ENCODE data around the gene SUGCT. TPM values are rescaled to one million over a fixed set of nuclear protein-coding genes. Genes with fewer than 3 reads are reported as not detected.

Gene SUGCT
- total RNA-seq, 1 donor from 2014 or later: 9.8 TPM

DNA sequence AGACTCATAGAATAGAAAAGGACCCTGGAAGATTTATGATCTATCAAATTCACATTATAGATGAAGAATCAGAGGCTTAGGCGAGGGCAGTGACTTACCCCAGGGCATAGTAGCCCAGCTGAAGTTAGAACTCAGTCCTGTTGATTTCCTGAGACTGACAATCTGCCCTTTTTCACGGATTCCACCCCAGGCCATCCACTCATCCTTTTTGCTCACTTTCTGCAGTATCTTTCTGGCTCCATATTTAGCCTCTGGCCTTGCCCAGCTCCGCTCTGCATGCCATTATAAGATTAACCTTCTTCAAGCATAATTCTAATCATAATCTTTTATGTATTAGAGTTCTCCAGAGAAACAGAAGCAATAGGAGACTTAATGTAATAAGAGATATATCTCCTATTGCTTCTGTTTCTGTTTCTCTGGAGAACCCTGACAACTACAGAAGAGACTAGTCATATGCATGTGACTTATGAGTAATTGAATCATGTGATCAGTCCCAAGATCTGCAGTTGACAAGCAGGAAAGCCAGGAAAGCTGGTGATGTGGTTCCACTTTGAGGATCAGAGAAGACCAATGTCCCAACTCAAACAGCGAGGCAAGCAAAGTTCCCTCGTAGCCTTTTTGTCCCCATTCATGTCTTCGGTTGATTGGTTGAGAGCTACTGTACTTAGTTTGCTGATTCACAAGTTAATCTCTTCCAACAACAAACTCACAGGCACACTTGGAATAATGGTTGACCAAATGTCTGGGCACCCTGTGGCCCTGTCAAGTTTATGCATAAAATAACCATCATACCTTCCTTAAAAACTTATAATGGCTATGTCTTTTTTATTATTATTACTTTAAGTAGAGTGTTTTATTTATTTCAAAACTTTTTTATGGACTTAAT, 412.1 kb downstream of the SUGCT start:
- Mint-ChIP-seq H3K4me3 (no peak overlapping the region), H3K4me1 (peaks cover 41% of the 10 kb centered on the region), H3K27ac (peak overlapping the region; percentile 35), H3K9me3 (no peaks in the 10 kb centered on the region), H3K27me3 (ENCODE audit: low read depth) (no peaks in the 10 kb centered on the region), H3K36me3 (peaks cover 2% of the 10 kb centered on the region)
- no peak for DNase-seq (ENCODE audit: low spot score in 2 of 2, unreplicated experiment in 2 of 2)
- TF ChIP-seq CTCF (IDR thresholded peaks at IDR 0.05; ENCODE audit: unreplicated experiment): no peak

GRCh38 chr7:40549372-40550039, 414.7 kb downstream of the SUGCT start:
- no peak overlapping the region for H3K27ac Mint-ChIP-seq
- peaks cover 2% of the 10 kb centered on the region for H3K36me3 Mint-ChIP-seq
- DNase-seq (ENCODE audit: low spot score in 2 of 2, unreplicated experiment in 2 of 2): no peak
- H3K27me3 Mint-ChIP-seq (ENCODE audit: low read depth): no peaks in the 10 kb centered on the region
- no peaks in the 10 kb centered on the region for H3K9me3 Mint-ChIP-seq
- no peak overlapping the region for H3K4me3 Mint-ChIP-seq
- H3K4me1 Mint-ChIP-seq: peaks cover 28% of the 10 kb centered on the region
- TF ChIP-seq CTCF (IDR thresholded peaks at IDR 0.05; ENCODE audit: unreplicated experiment): no peak

DNA sequence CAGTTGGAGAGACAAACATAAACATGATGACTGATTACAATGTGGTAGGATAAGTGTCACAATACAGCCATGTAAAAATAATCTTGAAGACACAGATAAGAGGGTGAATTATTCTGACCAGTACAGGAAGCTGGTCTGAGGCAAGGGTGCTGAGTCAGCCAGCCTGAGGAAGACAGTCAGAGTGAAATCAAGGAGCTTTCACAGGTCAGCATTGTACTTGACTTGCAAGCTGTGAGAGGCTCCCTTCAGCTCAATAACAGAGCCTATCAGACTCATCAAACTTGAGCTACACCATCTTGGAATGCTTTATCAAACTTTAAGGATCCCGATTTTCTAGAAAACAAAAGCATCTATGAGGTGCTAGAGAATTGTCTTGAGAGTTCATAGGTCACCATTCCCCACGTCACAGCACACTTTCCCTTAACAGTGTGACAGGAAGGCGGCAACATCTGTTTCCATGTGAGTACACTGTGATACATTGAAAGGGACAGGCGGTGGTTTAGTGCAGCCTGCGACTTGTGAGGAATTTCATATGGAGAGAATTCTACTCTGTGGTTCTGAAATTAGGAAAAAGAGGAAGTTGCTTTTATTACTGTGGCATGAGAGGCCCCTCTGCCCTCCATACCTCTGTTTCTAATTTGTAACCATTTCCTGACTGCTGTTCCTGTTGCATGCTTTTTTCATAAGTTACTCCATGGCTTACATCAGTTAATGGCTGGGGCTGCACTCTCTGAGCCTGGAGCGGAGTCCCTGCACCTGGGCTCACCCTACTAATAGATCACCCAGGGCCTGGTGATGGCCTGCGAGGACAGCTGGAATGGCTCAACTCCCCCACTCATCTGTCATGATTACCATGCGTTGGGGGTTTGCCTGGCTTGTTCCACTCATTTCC, 417.1 kb downstream of the SUGCT start:
- Mint-ChIP-seq H3K4me1 (peaks cover 16% of the 10 kb centered on the region), H3K4me3 (no peak overlapping the region), H3K36me3 (peaks cover 2% of the 10 kb centered on the region), H3K27ac (no peak overlapping the region), H3K27me3 (ENCODE audit: low read depth) (no peaks in the 10 kb centered on the region), H3K9me3 (no peaks in the 10 kb centered on the region)
- no peak for TF ChIP-seq CTCF (IDR thresholded peaks at IDR 0.05; ENCODE audit: unreplicated experiment)
- DNase-seq (ENCODE audit: low spot score in 2 of 2, unreplicated experiment in 2 of 2): no peak

- H3K27ac Mint-ChIP-seq: no peak overlapping the region
- peaks cover 10% of the 10 kb centered on the region for H3K36me3 Mint-ChIP-seq
- H3K27me3 Mint-ChIP-seq (ENCODE audit: low read depth): no peaks in the 10 kb centered on the region
- H3K9me3 Mint-ChIP-seq: peaks cover 11% of the 10 kb centered on the region
- no peak overlapping the region for H3K4me3 Mint-ChIP-seq
- peaks cover 12% of the 10 kb centered on the region for H3K4me1 Mint-ChIP-seq
- TF ChIP-seq CTCF (IDR thresholded peaks at IDR 0.05; ENCODE audit: unreplicated experiment): no peak
- DNase-seq (ENCODE audit: low spot score in 2 of 2, unreplicated experiment in 2 of 2): no peak
Measured at GRCh38 chr7:40560672-40561071, 425.9 kb downstream of the SUGCT start.

GRCh38 chr7:40566879-40567278, 432.1 kb downstream of the SUGCT start:
- Mint-ChIP-seq H3K27me3 (ENCODE audit: low read depth) (no peaks in the 10 kb centered on the region), H3K4me1 (peaks cover 23% of the 10 kb centered on the region), H3K9me3 (peaks cover 8% of the 10 kb centered on the region), H3K4me3 (no peak overlapping the region), H3K27ac (peak overlapping the region; percentile 44), H3K36me3 (peaks cover 7% of the 10 kb centered on the region)
- no peak for TF ChIP-seq CTCF (IDR thresholded peaks at IDR 0.05; ENCODE audit: unreplicated experiment)
- DNase-seq (ENCODE audit: low spot score in 2 of 2, unreplicated experiment in 2 of 2): no peak

Measured in mesothelial cell of epicardium (in vitro differentiated cells).